GM21515 (cell line): ENCODE data around the gene GAS2L2.

ENCODE experiments used
- ATAC-seq: cut with Tn5 transposase; IDR thresholded peaks from one replicate; pipeline ENCODE4 v1.9.1; 2021; ENCODE audit not compliant: unreplicated experiment

The GAS2L2 gene

GRCh38 chr17:35748341-35748841 lies 4.6 kb downstream of the GAS2L2 start:
- no peak for ATAC-seq

GRCh38 chr17:35747540-35748017 lies 5.5 kb downstream of the GAS2L2 start:
- peak; percentile 58 for ATAC-seq

GRCh38 chr17:35745749-35746320 lies 7.2 kb downstream of the GAS2L2 start:
- no peak for ATAC-seq

GRCh38 chr17:35745246-35745645 lies 7.8 kb downstream of the GAS2L2 start:
- no peak for ATAC-seq

- ATAC-seq, result no peak
Observed at GRCh38 chr17:35744830-35745229, 8.2 kb downstream of the GAS2L2 start.

- ATAC-seq, result no peak
Observed at GRCh38 chr17:35743626-35744328, 9.3 kb downstream of the GAS2L2 start.

- ATAC-seq, result no peak
Observed at GRCh38 chr17:35742896-35743477, 10.1 kb downstream of the GAS2L2 start.

- no peak for ATAC-seq
Observed at GRCh38 chr17:35742496-35742895, 10.5 kb downstream of the GAS2L2 start.

GRCh38 chr17:35740997-35741931 lies 11.8 kb downstream of the GAS2L2 start:
- ATAC-seq, result no peak

- no peak for ATAC-seq
Observed at GRCh38 chr17:35740216-35740615, 12.8 kb downstream of the GAS2L2 start.

GRCh38 chr17:35738519-35739133 lies 14.4 kb downstream of the GAS2L2 start:
- ATAC-seq, result no peak

- ATAC-seq, result no peak
Observed at GRCh38 chr17:35736236-35736635, 16.8 kb downstream of the GAS2L2 start.

- no peak for ATAC-seq
Observed at GRCh38 chr17:35735036-35735805, 17.8 kb downstream of the GAS2L2 start.

- no peak for ATAC-seq
Observed at GRCh38 chr17:35734396-35734795, 18.6 kb downstream of the GAS2L2 start.

- no peak for ATAC-seq
Observed at GRCh38 chr17:35733366-35733765, 19.7 kb downstream of the GAS2L2 start.

GRCh38 chr17:35732806-35733136 lies 20.3 kb downstream of the GAS2L2 start:
- ATAC-seq, result no peak

- no peak for ATAC-seq
Observed at GRCh38 chr17:35731917-35732805, 20.9 kb downstream of the GAS2L2 start.

GRCh38 chr17:35731239-35731916 lies 21.7 kb downstream of the GAS2L2 start, which contains the start of gene RASL10B:
RASL10B (plus strand) TSS chr17:35731639; CDS start chr17:35735185, 3,546 bp downstream.
- ATAC-seq, result no peak
